Measurements from ENCODE around the gene MAP3K15.

- TF ChIP-seq EZH2 (IDR thresholded peaks at IDR 0.05; ENCODE audit: insufficient read depth, poor library complexity, severe bottlenecking) (no peak), EZH2phosphoT487 (IDR thresholded peaks at IDR 0.05; ENCODE audit: insufficient read depth, low read depth) (no peak)
Measured at GRCh38 chrX:19543951-19544381, 28.7 kb upstream of the MAP3K15 start.

Measured in GM23248 (cell line).